ENCODE results near the gene THBS3. TPM values are rescaled to one million over a fixed set of nuclear protein-coding genes. Genes with fewer than 3 reads are reported as not detected.
"Not testable (repeated sequence)": the region's sequence is repeated elsewhere in the genome, so short reads cannot be mapped to it uniquely, and the experiment has no call there.

Gene THBS3
- total RNA-seq, 1 donor = 41.1 TPM

DNA sequence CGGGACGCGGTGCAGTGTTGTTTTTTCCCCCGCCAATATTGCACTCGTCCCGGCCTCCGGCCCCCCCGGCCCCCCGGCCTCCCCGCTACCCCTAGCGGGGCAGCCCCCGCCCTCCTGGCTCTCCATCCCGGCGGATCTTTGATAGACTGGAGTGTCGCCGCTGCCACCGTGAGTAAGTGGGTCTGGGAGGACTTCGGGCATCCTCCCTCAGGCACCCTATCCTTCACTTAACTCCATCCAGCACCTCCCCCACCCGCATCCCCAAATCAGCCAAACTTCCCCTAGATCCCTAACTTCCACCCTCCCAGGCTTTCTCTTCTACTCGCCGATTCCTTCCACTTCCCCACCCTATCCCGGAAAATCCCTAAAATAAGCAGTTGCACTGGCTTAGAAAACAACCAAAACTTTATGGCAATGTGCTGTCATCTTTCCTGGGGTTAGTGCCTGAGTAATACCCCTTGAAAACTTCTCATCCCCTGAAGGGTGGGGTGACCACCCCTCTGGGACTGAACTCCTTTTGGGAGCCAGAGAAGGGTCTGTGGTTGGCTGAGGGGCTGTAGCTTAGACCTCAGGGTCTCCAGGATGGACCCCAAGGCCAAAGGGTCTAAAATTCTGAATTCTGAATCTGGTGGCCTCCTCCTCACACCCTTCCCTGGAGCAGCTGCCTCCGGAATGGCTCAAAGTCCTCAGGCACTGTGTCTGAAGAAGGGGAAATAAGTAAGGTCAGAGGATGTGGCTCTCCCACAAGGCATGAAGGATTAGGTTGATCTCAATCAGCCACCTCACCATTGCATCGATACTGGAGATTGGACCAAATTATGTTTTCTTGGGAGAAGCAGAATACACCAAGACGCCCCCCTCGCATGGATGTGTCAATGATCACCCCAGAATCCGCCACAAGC is 12.2 kb downstream of the THBS3 start:
- peak; percentile 34 for DNase-seq (ENCODE audit: low read depth)
- TF ChIP-seq, protein P1, sequence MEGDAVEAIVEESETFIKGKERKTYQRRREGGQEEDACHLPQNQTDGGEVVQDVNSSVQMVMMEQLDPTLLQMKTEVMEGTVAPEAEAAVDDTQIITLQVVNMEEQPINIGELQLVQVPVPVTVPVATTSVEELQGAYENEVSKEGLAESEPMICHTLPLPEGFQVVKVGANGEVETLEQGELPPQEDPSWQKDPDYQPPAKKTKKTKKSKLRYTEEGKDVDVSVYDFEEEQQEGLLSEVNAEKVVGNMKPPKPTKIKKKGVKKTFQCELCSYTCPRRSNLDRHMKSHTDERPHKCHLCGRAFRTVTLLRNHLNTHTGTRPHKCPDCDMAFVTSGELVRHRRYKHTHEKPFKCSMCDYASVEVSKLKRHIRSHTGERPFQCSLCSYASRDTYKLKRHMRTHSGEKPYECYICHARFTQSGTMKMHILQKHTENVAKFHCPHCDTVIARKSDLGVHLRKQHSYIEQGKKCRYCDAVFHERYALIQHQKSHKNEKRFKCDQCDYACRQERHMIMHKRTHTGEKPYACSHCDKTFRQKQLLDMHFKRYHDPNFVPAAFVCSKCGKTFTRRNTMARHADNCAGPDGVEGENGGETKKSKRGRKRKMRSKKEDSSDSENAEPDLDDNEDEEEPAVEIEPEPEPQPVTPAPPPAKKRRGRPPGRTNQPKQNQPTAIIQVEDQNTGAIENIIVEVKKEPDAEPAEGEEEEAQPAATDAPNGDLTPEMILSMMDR (IDR thresholded peaks at IDR 0.05; ENCODE audit: insufficient read depth, low read length) = no peak
- H3K4me3 ChIP-seq (ENCODE audit: low read depth, low read length) = peak overlapping the region; percentile 70

DNA sequence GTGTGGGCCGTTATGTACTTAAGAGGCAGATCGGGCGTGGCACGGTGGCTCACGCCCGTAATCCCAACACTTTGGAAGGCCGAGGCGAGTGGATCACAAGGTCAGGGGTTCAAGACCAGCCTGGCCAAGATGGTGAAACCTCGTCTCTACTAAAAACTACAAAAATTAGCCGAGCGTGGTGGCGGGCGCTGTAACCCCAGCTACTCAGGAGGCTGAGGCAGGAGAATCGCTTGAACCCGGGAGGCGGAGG is 13.8 kb downstream of the THBS3 start:
- peak overlapping the region; percentile 70 for H3K4me3 ChIP-seq (ENCODE audit: low read depth, low read length)
- DNase-seq (ENCODE audit: low read depth) = not testable (repeated sequence)

DNA sequence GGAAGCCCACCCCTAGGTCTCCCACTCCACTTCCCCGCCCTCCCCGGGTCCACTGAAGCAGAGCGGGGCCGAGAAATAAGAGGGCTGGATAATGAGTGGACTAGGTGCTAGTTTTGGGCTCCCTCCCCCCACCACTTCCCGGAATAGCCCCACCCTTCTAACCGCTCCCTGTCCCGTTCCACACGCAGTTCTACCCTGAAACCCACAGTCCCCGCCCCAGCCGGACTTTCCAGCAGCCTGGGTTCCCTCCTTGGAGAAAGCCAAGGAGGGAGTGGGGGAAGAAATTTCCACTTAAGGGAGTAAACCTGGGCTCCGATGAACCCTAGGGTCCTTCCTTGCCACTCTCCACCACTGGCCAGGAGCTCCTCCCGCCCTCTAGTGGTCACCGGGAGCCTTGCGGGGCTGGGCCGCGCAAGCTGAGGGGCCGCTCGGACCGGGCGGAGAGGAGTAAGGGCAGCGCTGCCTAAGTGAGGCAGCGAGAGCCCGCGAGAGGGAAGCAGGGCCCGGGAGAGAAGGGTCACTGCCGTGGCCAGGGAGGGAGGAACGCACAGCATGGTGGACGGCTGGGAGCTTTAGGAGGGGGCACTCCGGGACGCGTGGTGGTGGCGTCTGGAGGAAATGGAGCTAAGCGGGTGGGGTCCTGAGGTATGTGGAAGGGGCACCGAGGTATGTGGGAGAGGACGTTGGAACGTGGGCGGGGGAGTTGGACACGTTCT is 14.3 kb downstream of the THBS3 start:
- DNase-seq (ENCODE audit: low read depth) = peak; percentile 96
- H3K4me3 ChIP-seq (ENCODE audit: low read depth, low read length) = peak overlapping the region; percentile 70
- TF ChIP-seq, protein P1 (IDR thresholded peaks at IDR 0.05; ENCODE audit: insufficient read depth, low read length) = peak; percentile 99

DNA sequence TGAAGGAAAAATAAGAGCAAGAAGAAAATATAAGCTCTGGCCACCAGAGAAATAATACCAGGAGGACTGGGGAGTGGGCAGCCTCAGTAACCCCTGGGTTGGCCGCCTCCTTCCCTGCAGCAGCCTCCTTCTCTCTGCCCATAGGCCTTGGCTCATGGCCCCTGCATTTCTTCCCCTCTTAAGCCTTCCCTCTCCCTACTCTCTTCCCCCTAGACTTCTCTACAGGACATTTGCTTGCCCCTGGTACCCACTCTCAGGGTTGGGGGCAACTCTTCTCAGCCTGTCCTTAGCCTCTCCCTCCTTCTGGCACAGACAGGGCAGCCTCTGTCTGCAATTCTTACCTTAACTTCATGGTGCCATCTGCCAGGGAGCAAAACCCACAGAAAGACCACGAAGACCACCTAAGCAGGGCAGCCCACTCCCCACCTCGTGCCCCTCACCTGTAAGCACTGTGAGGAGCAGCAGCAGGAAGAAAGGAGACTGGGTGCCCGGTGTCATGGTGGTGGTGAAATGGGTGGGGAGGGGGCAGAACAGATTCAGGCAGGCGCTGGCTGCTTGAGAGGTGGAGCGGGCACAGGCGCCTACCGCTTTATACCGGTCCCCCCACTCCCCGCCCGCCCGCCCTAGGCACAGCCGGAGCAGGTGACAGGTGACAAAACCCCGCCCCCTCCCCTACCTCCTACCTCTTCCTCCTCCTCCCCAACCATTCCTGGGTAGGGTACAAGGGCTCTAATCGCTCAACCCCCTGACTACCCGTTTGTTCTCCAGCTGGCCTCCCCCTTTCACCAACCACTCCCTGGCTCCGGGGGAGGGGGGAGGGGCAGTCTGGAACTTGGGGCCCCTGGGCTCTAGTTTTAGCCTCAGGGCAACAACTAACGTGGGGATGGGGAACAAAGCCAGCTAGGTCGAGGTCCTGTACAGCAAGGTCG is 15.1 kb downstream of the THBS3 start:
- H3K4me3 ChIP-seq (ENCODE audit: low read depth, low read length) = peak overlapping the region; percentile 70
- DNase-seq (ENCODE audit: low read depth) = no peak
- TF ChIP-seq, protein P1 (IDR thresholded peaks at IDR 0.05; ENCODE audit: insufficient read depth, low read length) = no peak

DNA sequence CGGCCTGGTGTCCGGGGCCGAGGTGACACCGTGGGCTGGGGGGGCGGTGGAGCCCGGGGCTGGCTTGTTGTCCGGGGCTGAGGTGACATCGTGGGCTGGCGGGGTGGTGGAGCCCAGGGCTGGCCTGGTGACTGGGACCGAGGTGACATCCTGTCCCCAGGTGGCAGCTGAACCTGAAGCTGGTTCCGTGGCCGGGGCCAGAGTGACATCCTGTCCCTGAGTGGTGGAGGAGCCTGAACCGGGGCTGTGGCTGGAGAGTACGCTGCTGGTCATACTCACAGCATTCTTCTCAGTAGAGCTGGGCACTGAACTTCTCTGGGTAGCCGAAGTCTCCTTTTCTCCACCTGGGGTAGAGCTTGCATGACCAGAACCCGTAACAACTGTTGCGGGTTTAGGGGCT is 15.8 kb downstream of the THBS3 start:
- H3K4me3 ChIP-seq (ENCODE audit: low read depth, low read length) = no peak overlapping the region
- DNase-seq (ENCODE audit: low read depth) = no peak
- TF ChIP-seq, protein P1 (IDR thresholded peaks at IDR 0.05; ENCODE audit: insufficient read depth, low read length) = no peak

DNA sequence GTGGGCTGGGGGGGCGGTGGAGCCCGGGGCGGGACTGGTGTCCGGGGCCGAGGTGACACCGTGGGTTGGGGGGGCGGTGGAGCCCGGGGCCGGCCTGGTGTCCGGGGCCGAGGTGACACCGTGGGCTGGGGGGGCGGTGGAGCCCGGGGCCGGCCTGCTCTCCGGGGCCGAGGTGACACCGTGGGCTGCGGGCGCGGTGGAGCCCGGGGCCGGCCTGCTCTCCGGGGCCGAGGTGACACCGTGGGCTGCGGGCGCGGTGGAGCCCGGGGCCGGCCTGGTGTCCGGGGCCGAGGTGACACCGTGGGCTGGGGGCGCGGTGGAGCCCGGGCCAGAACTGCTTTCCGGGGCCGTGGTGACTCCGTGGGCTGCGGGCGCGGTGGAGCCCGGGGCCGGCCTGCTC is 17.8 kb downstream of the THBS3 start:
- H3K4me3 ChIP-seq (ENCODE audit: low read depth, low read length); DNase-seq (ENCODE audit: low read depth): not testable (repeated sequence)

DNA sequence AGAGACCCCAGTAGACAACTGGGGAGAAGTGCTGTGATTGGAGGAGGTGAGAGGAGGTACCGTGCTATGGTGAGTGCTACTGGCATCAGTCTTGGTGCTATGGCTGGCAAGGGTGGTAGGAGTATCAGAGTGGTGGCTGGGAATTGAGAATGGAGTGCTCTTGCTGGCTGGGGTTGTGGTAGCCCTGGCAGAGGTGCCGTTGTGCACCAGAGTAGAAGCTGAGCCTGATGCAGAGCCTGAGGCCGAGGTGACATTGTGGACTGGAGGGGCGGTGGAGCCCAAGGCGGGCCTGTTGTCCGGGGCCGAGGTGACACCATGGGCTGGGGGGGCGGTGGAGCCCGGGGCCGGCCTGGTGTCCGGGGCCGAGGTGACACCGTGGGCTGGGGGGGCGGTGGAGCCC is 19.4 kb downstream of the THBS3 start:
- DNase-seq (ENCODE audit: low read depth) = no peak
- TF ChIP-seq, protein P1 (IDR thresholded peaks at IDR 0.05; ENCODE audit: insufficient read depth, low read length) = no peak
- no peak overlapping the region for H3K4me3 ChIP-seq (ENCODE audit: low read depth, low read length)
